ENCODE results near the gene ZBTB8OS. TPM values are rescaled to one million over a fixed set of nuclear protein-coding genes. Genes with fewer than 3 reads are reported as not detected.

Gene ZBTB8OS
- total RNA-seq, 3 donors from 2014 or later = 19.5 to 32.1 (median 31.1) TPM

DNA sequence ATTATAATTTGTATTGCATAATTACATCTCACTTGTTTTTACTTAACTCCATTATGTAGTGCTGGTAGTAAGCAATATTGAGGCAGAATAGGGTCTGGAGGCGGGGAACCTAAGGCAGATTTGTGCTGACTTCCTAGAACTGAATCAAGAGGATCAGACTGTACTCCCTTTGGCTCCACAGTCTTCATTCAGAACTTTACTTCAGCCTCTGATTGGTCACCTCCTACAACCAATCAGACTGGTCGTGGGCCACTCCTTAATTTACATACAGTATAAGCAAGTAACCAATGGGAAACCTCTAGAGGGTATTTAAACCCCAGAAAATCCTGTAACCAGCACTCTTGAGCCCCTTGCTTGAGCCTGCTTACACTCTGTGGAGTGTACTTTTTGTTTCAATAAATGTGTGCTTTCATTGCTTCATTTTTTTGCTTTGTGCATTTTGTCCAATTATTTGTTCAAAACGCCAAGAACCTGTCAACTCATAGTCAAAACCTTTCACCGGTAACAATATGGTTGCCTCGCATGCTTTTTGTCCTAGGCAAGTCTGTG lies 31.6 kb downstream of the ZBTB8OS start:
- no peaks in the 10 kb centered on the region for H3K4me1 ChIP-seq
- no peaks in the 10 kb centered on the region for H3K36me3 ChIP-seq
- DNase-seq (ENCODE audit: low spot score in 2 of 2) = no peak
- no peaks in the 10 kb centered on the region for H3K9me3 ChIP-seq
- no peak overlapping the region for H3K27ac ChIP-seq
- H3K27me3 ChIP-seq = no peaks in the 10 kb centered on the region
- intact Hi-C loops (cut with DNase I; ENCODE audit: low total_unique reads) = no loop called here
- no peak overlapping the region for H3K4me3 ChIP-seq
- no peak for TF ChIP-seq POLR2AphosphoS5 (IDR thresholded peaks at IDR 0.05)
- TF ChIP-seq CTCF (IDR thresholded peaks at IDR 0.05) = no peak
- no peak for TF ChIP-seq POLR2A (IDR thresholded peaks at IDR 0.05)

GRCh38 chr1:32613472-32613871 lies 36.9 kb downstream of the ZBTB8OS start:
- Histone ChIP-seq H3K4me3 (no peak overlapping the region), H3K27ac (no peak overlapping the region), H3K36me3 (no peaks in the 10 kb centered on the region), H3K9me3 (no peaks in the 10 kb centered on the region), H3K4me1 (no peaks in the 10 kb centered on the region), H3K27me3 (no peaks in the 10 kb centered on the region)
- TF ChIP-seq CTCF (IDR thresholded peaks at IDR 0.05) (no peak), POLR2A (IDR thresholded peaks at IDR 0.05) (no peak), POLR2AphosphoS5 (IDR thresholded peaks at IDR 0.05) (no peak)
- DNase-seq (ENCODE audit: low spot score in 2 of 2) = no peak
- intact Hi-C loops (cut with DNase I; ENCODE audit: low total_unique reads) = no loop called here

GRCh38 chr1:32612189-32612881 lies 38.0 kb downstream of the ZBTB8OS start:
- Histone ChIP-seq H3K4me1 (no peaks in the 10 kb centered on the region), H3K4me3 (peak overlapping the region; percentile 43 to 65 (median 56)), H3K27ac (peak overlapping the region; percentile 13 to 45), H3K36me3 (no peaks in the 10 kb centered on the region), H3K9me3 (no peaks in the 10 kb centered on the region), H3K27me3 (no peaks in the 10 kb centered on the region)
- intact Hi-C loops (cut with DNase I; ENCODE audit: low total_unique reads) = no loop called here
- peak; percentile 75 to 86 for DNase-seq (ENCODE audit: low spot score in 2 of 2)
- TF ChIP-seq POLR2AphosphoS5 (IDR thresholded peaks at IDR 0.05) (peak in 1 of 3 donors; percentile 11), CTCF (IDR thresholded peaks at IDR 0.05) (peak in 2 of 3 donors; percentile 30 to 31), POLR2A (IDR thresholded peaks at IDR 0.05) (no peak)

DNA sequence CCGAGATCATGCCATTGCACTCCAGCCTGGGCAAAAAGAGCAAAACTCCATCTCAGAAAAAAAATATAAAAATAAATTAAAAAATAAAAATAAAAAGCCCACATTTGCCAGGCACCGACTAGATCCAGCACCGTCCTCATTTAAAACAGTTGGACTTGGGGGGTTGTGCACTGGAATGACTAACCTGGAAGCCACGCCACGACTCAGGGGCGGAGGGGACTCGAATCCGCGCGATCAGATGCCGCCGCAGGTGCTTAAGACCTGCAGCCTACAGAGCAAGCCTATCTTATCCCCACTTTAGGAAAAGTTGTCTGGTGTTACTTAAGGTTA lies 38.5 kb downstream of the ZBTB8OS start:
- Histone ChIP-seq H3K9me3 (no peaks in the 10 kb centered on the region), H3K4me1 (no peaks in the 10 kb centered on the region), H3K27ac (peak overlapping the region in 1 of 2 donors; percentile 45), H3K4me3 (peak overlapping the region; percentile 43 to 65 (median 56)), H3K36me3 (no peaks in the 10 kb centered on the region), H3K27me3 (no peaks in the 10 kb centered on the region)
- intact Hi-C loops (cut with DNase I; ENCODE audit: low total_unique reads) = no loop called here
- no peak for TF ChIP-seq POLR2A (IDR thresholded peaks at IDR 0.05)
- no peak for TF ChIP-seq CTCF (IDR thresholded peaks at IDR 0.05)
- TF ChIP-seq POLR2AphosphoS5 (IDR thresholded peaks at IDR 0.05) = no peak
- DNase-seq (ENCODE audit: low spot score in 2 of 2) = no peak

DNA sequence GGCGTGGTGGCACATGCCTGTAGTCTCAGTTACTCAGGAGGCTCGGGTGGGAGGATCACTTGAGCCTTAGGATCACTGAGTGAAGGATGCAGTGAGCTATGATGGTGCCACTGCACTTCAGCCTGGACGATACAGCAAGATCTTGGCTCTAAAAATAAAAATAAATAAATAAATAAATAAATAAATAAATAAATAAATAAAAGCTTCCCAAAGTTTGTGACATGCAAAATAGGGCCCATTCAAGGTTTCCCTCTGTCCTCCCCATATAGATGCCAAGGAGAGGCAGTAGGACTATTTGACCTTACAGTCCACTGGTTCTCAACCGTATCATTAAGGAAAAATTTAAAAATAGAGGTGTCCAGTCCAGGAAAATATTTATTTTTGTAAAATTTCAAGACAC lies 41.2 kb downstream of the ZBTB8OS start:
- TF ChIP-seq CTCF (IDR thresholded peaks at IDR 0.05) (no peak), POLR2AphosphoS5 (IDR thresholded peaks at IDR 0.05) (no peak), POLR2A (IDR thresholded peaks at IDR 0.05) (no peak)
- no peak for DNase-seq (ENCODE audit: low spot score in 2 of 2)
- Histone ChIP-seq H3K4me3 (no peak overlapping the region), H3K4me1 (no peaks in the 10 kb centered on the region), H3K9me3 (no peaks in the 10 kb centered on the region), H3K27me3 (no peaks in the 10 kb centered on the region), H3K36me3 (no peaks in the 10 kb centered on the region), H3K27ac (no peak overlapping the region)
- intact Hi-C loops (cut with DNase I; ENCODE audit: low total_unique reads) = no loop called here

All from breast epithelium (tissue), 4 donors.